Duodenal mucosa (tissue), 2 donors: Measurements from ENCODE around the gene ADK.
"Not testable (repeated sequence)": the region's sequence is repeated elsewhere in the genome, so short reads cannot be mapped to it uniquely, and the experiment has no call there.

Experiments
- H3K27ac ChIP-seq: one replicate; pipeline ENCODE4 v1.7.0; 2013; ENCODE audit warnings: low read depth, low read length
- H3K27me3 ChIP-seq, 2 donors: one replicate each; pipeline ENCODE4 v1.7.0; 2013; ENCODE audit warnings: low read length in 2 of 2, control low read depth in 1 of 2; ENCODE audit not compliant: insufficient read depth in 2 of 2, control insufficient read depth in 1 of 2
- H3K36me3 ChIP-seq, 2 donors: one replicate each; pipeline ENCODE4 v1.7.0; 2013; ENCODE audit warnings: low read length in 2 of 2, control low read depth in 1 of 2; ENCODE audit not compliant: insufficient read depth in 2 of 2, control insufficient read depth in 1 of 2
- H3K4me1 ChIP-seq, 2 donors: one replicate each; pipeline ENCODE4 v1.7.0; 2013; ENCODE audit warnings: low read length in 2 of 2, control low read depth in 1 of 2; ENCODE audit not compliant: insufficient read depth in 2 of 2, control insufficient read depth in 1 of 2
- H3K4me3 ChIP-seq, 2 donors: one replicate each; pipeline ENCODE4 v1.7.0; 2013; ENCODE audit warnings: low read length in 2 of 2, low read depth in 1 of 2
- H3K9ac ChIP-seq, 2 donors: one replicate each; pipeline ENCODE4 v1.7.0; 2013; ENCODE audit warnings: low read length in 2 of 2, low read depth in 1 of 2
- H3K9me3 ChIP-seq, 2 donors: one replicate each; pipeline ENCODE4 v1.7.0; 2013; ENCODE audit warnings: low read length in 2 of 2, control low read depth in 1 of 2; ENCODE audit not compliant: control insufficient read depth in 1 of 2

ADK gene

GRCh38 chr10:74139981-74140380 is 11.0 kb upstream of the ADK start:
- H3K36me3 ChIP-seq: peaks cover 13 to 38% of the 10 kb centered on the region in 2 donors
- H3K9ac ChIP-seq: no peak overlapping the region
- no peaks in the 10 kb centered on the region for H3K4me1 ChIP-seq
- no peak overlapping the region for H3K27ac ChIP-seq
- no peaks in the 10 kb centered on the region for H3K27me3 ChIP-seq
- H3K4me3 ChIP-seq: no peak overlapping the region
- H3K9me3 ChIP-seq: no peaks in the 10 kb centered on the region

GRCh38 chr10:74140553-74140952 is 10.5 kb upstream of the ADK start:
- Histone ChIP-seq H3K27ac (no peak overlapping the region), H3K4me1 (no peaks in the 10 kb centered on the region), H3K36me3 (peaks cover 10 to 34% of the 10 kb centered on the region in 2 donors), H3K9ac (no peak overlapping the region), H3K9me3 (no peaks in the 10 kb centered on the region), H3K27me3 (no peaks in the 10 kb centered on the region), H3K4me3 (no peak overlapping the region)

GRCh38 chr10:74145133-74145532 is 5.9 kb upstream of the ADK start:
- H3K36me3 ChIP-seq: peaks cover 4% of the 10 kb centered on the region in 2 donors
- H3K9me3 ChIP-seq: no peaks in the 10 kb centered on the region
- H3K9ac ChIP-seq: no peak overlapping the region
- no peak overlapping the region for H3K27ac ChIP-seq
- no peak overlapping the region for H3K4me3 ChIP-seq
- no peaks in the 10 kb centered on the region for H3K27me3 ChIP-seq
- peaks cover 7 to 9% of the 10 kb centered on the region in 2 donors for H3K4me1 ChIP-seq

- not testable (repeated sequence) for H3K4me3 ChIP-seq, H3K27me3 ChIP-seq, H3K9ac ChIP-seq, H3K27ac ChIP-seq, H3K36me3 ChIP-seq, H3K9me3 ChIP-seq
- peaks cover 10 to 15% of the 10 kb centered on the region in 2 donors for H3K4me1 ChIP-seq
Observed at GRCh38 chr10:74146980-74147379, 4.0 kb upstream of the ADK start.

GRCh38 chr10:74150204-74150989 is 624 bp upstream of the ADK start, which contains the start of gene AP3M1:
Gene AP3M1, minus strand, starts transcription at chr10:74150828. Its CDS starts 12,449 bp downstream, at chr10:74138379.
- peak within 1 kb of the TSS; percentile 86 for H3K27ac ChIP-seq
- H3K36me3 ChIP-seq: peaks cover 4% of the 10 kb centered on the region in 2 donors
- no peaks in the 10 kb centered on the region for H3K9me3 ChIP-seq
- peak within 1 kb of the TSS; percentile 92 to 100 for H3K4me3 ChIP-seq
- H3K27me3 ChIP-seq: no peaks in the 10 kb centered on the region
- H3K4me1 ChIP-seq: peaks cover 17 to 23% of the 10 kb centered on the region in 2 donors
- H3K9ac ChIP-seq: peak within 1 kb of the TSS; percentile 87 to 92

- H3K9ac ChIP-seq: peak overlapping the region; percentile 87 to 92
- H3K27me3 ChIP-seq: no peaks in the 10 kb centered on the region
- no peak overlapping the region for H3K27ac ChIP-seq
- H3K36me3 ChIP-seq: peaks cover 4% of the 10 kb centered on the region in 2 donors
- peaks cover 17 to 23% of the 10 kb centered on the region in 2 donors for H3K4me1 ChIP-seq
- no peaks in the 10 kb centered on the region for H3K9me3 ChIP-seq
- H3K4me3 ChIP-seq: peak overlapping the region; percentile 92 to 100
Observed at GRCh38 chr10:74151879-74152722, 1.1 kb downstream of the ADK start.

GRCh38 chr10:74153123-74153522 is 2.1 kb downstream of the ADK start:
- no peak overlapping the region for H3K4me3 ChIP-seq
- no peaks in the 10 kb centered on the region for H3K9me3 ChIP-seq
- H3K4me1 ChIP-seq: peaks cover 17 to 23% of the 10 kb centered on the region in 2 donors

GRCh38 chr10:74153676-74154075 is 2.7 kb downstream of the ADK start:
- Histone ChIP-seq H3K36me3 (no peaks in the 10 kb centered on the region), H3K9ac (no peak overlapping the region), H3K9me3 (no peaks in the 10 kb centered on the region), H3K4me1 (peaks cover 17 to 23% of the 10 kb centered on the region in 2 donors), H3K27me3 (no peaks in the 10 kb centered on the region), H3K27ac (no peak overlapping the region), H3K4me3 (no peak overlapping the region)

More at GRCh38 chr10:74153123-74153522, 2.1 kb downstream of the ADK start:
- Histone ChIP-seq H3K27me3 (no peaks in the 10 kb centered on the region), H3K36me3 (peaks cover 0 to 1% of the 10 kb centered on the region in 2 donors), H3K9ac (no peak overlapping the region), H3K27ac (no peak overlapping the region)

GRCh38 chr10:74156919-74157289 is 5.9 kb downstream of the ADK start:
- Histone ChIP-seq H3K9ac (no peak overlapping the region), H3K4me3 (no peak overlapping the region), H3K27ac (no peak overlapping the region), H3K4me1 (peaks cover 7 to 8% of the 10 kb centered on the region in 2 donors), H3K9me3 (no peaks in the 10 kb centered on the region), H3K27me3 (no peaks in the 10 kb centered on the region), H3K36me3 (no peaks in the 10 kb centered on the region)

- H3K4me3 ChIP-seq: no peak overlapping the region
- no peaks in the 10 kb centered on the region for H3K9me3 ChIP-seq
- no peaks in the 10 kb centered on the region for H3K36me3 ChIP-seq
- H3K4me1 ChIP-seq: no peaks in the 10 kb centered on the region
- H3K9ac ChIP-seq: no peak overlapping the region
- H3K27me3 ChIP-seq: no peaks in the 10 kb centered on the region
- H3K27ac ChIP-seq: no peak overlapping the region
Observed at GRCh38 chr10:74160013-74160412, 9.0 kb downstream of the ADK start.
